Heart left ventricle (tissue), 13 donors: ENCODE measurements around the gene CHAF1A.

Experiments
- CTCF ChIP-seq, 12 donors: fragments of 200-600 bp; sonication (generic) in 4 of 12; IDR thresholded peaks; one replicate each; pipeline versions ENCODE4 v1.5.0 to v1.8.0; 2018 to 2022; ENCODE audit warnings: antibody characterized with exemption in 12 of 12, mild to moderate bottlenecking in 5 of 12
- POLR2A ChIP-seq, 2 donors: fragments of 450-650 bp; IDR thresholded peaks; one replicate each; pipeline ENCODE4 v1.6.1; 2017; ENCODE audit warnings: antibody characterized with exemption in 2 of 2, mild to moderate bottlenecking in 2 of 2, moderate library complexity in 2 of 2
- donor health status: ischemic (EF 13 %, LVEDD 7.1; RV severe dilation, severe dysfunction).
- donor health status: DM: no; HTN: yes; CAD: no.
- donor health status: DM: no; HTN: no; CAD: no.
- donor health status: ischemic (EF 25% LVEDD 6.9; RV normal size, moderate dysfunction).
- donor health status: ischemic (EF 25% LVEDD 5.7; RV mildly dilated, moderate dysfunction).
- donor health status: ischemic (EF 35%, LVEDD 5.7; RV mildly dilated, moderate dysfunction).
- donor health status: nonischemic (EF 11% LVEDD 7.7; RV severe dilation, severe dysfunction).
- donor health status: DM: yes; HTN: yes; CAD: no.
- donor health status: PGD.
- donor health status: ischemic (EF 29% LVEDD 5.4; RV normal size, mild dysfunction).
- donor health status: nonischemic (EF 23%, LVEDD 6.1; RV moderate dilation, normal function).

- TF ChIP-seq CTCF (IDR thresholded peaks at IDR 0.05) (no peak), POLR2A (IDR thresholded peaks at IDR 0.05) (no peak)
These were observed 47.5 kb upstream of the CHAF1A start for GRCh38 chr19:4354897-4355296.
